PC-3 (cell line): ENCODE results near the gene TPH1. TPM values are rescaled to one million over a fixed set of nuclear protein-coding genes. Genes with fewer than 3 reads are reported as not detected.

ENCODE experiments used
- ATAC-seq: fragments of 200-7000 bp; cut with Tn5 transposase; 2 replicates; pipeline ENCODE4 v1.9.1; 2020; ENCODE audit warnings: mild to moderate bottlenecking, moderate library complexity
- BruUV-seq: library from RNA; stranded (reverse); fragments of 400-500 nt; replicated peaks from 2 replicates; lab custom pipeline; 2021; lab: Mats Ljungman, UMichigan
- CTCF ChIA-PET: fragments of 300-600 bp; sonication (Branson Sonifier 250); formaldehyde crosslinking; loops from one replicate; lab custom pipeline; 2022; ENCODE audit warnings: antibody characterized with exemption; lab: Charles Lee
- POLR2A ChIA-PET: fragments of 300-600 bp; sonication (Branson Sonifier 250); formaldehyde crosslinking; loops from one replicate; lab custom pipeline; 2022; ENCODE audit warnings: antibody characterized with exemption; ENCODE audit not compliant: unreplicated experiment; lab: Charles Lee
- DNase-seq: peaks from one replicate; pipeline ENCODE4 v3.0.0-alpha.2; 2015
- H2AFZ ChIP-seq: fragments of 300-600 bp; sonication (generic); 2 replicates; pipeline ENCODE4 v1.6.0; 2016; ENCODE audit warnings: antibody characterized with exemption, low read length
- H3F3A ChIP-seq: fragments of 300-600 bp; sonication (generic); one replicate; pipeline ENCODE4 v1.6.0; 2017; ENCODE audit warnings: antibody characterized with exemption, low read length, control low read depth, mild to moderate bottlenecking; ENCODE audit not compliant: unreplicated experiment
- H3K27ac ChIP-seq: fragments of 300-600 bp; sonication (generic); 2 replicates; pipeline ENCODE4 v1.5.1; 2016; ENCODE audit warnings: mild to moderate bottlenecking, low read length
- H3K27me3 ChIP-seq: fragments of 300-600 bp; sonication (generic); 2 replicates; pipeline ENCODE4 v1.6.1; 2016; ENCODE audit warnings: low read length, mixed read lengths
- H3K36me3 ChIP-seq: fragments of 300-600 bp; sonication (generic); 2 replicates; pipeline ENCODE4 v1.6.1; 2016; ENCODE audit warnings: low read depth, mixed run types, low read length, mixed read lengths
- H3K4me1 ChIP-seq: fragments of 300-600 bp; sonication (generic); 2 replicates; pipeline ENCODE4 v1.5.1; 2016; ENCODE audit warnings: low read length; ENCODE audit not compliant: insufficient read depth
- H3K4me2 ChIP-seq: fragments of 300-600 bp; sonication (generic); 2 replicates; pipeline ENCODE4 v1.6.0; 2016; ENCODE audit warnings: low read length
- H3K4me3 ChIP-seq: fragments of 300-600 bp; sonication (generic); 2 replicates; pipeline ENCODE4 v1.5.1; 2016; ENCODE audit warnings: mild to moderate bottlenecking, low read length, mixed read lengths
- H3K79me2 ChIP-seq: fragments of 300-600 bp; sonication (generic); 2 replicates; pipeline ENCODE4 v1.6.1; 2017; ENCODE audit warnings: low read length, mixed read lengths
- H3K9ac ChIP-seq: fragments of 300-600 bp; sonication (generic); 2 replicates; pipeline ENCODE4 v1.6.0; 2016; ENCODE audit warnings: mild to moderate bottlenecking, low read length
- H3K9me2 ChIP-seq: fragments of 300-600 bp; sonication (generic); replicated peaks from 2 replicates; pipeline ENCODE4 v1.6.1; 2016; ENCODE audit warnings: mixed run types, low read length, mixed read lengths
- H3K9me3 ChIP-seq: fragments of 300-600 bp; sonication (generic); 2 replicates; pipeline ENCODE4 v1.6.1; 2016; ENCODE audit warnings: low read length, mixed read lengths
- H4K20me1 ChIP-seq: fragments of 300-600 bp; sonication (generic); 2 replicates; pipeline ENCODE4 v1.6.1; 2016; ENCODE audit warnings: low read length, mixed read lengths
- CTCF ChIP-seq: fragments of 300-600 bp; sonication (generic); conservative IDR thresholded peaks from 2 replicates; pipeline ENCODE4 v1.5.1; 2017; ENCODE audit warnings: antibody characterized with exemption, low read depth, mild to moderate bottlenecking, low read length
- EZH2 ChIP-seq: fragments of 300-600 bp; sonication (generic); IDR thresholded peaks from one replicate; pipeline ENCODE4 v1.6.1; 2017; ENCODE audit warnings: antibody characterized with exemption, mild to moderate bottlenecking, low read length; ENCODE audit not compliant: unreplicated experiment
- EZH2phosphoT487 ChIP-seq: fragments of 300-600 bp; sonication (generic); IDR thresholded peaks from 2 replicates; pipeline ENCODE4 v1.6.1; 2018; ENCODE audit warnings: mild to moderate bottlenecking, antibody characterized with exemption, low read length, borderline replicate concordance
- intact Hi-C: fragments of 100-400 bp; cut with micrococcal nuclease; formaldehyde crosslinking; loops from 2 replicates; pipeline ENCODE4 v1.9.0; 2023
- total RNA-seq: library from RNA; depleted of rRNA; stranded (reverse); fragments of >200 nt; gene quantifications from 2 replicates; pipeline ENCODE4 v1.2.3, GENCODE V29; 2014

The TPH1 gene
- total RNA-seq, 1 experiment from 2014 or later: 0.07 TPM

GRCh38 chr11:18016789-18017188 lies 29.3 kb downstream of the TPH1 start:
- BruUV-seq: no TSS peak
- ATAC-seq: no peak
- Histone ChIP-seq H3K9me2 (no peaks in the 10 kb centered on the region), H3K4me2 (no peak overlapping the region), H3K79me2 (peaks cover 7% of the 10 kb centered on the region), H3K27ac (no peak overlapping the region), H4K20me1 (no peaks in the 10 kb centered on the region), H3K9me3 (no peaks in the 10 kb centered on the region), H2AFZ (no peak overlapping the region), H3K36me3 (no peaks in the 10 kb centered on the region), H3K4me3 (no peak overlapping the region), H3K4me1 (peaks cover 10% of the 10 kb centered on the region; the same call in 1 of the 2 replicates), H3K9ac (no peak overlapping the region), H3K27me3 (no peaks in the 10 kb centered on the region), H3F3A (no peaks in the 10 kb centered on the region)
- ChIA-PET CTCF (no interaction called here), POLR2A (no interaction called here)
- intact Hi-C loops: no loop called here
- no peak for DNase-seq
- no peak for TF ChIP-seq EZH2phosphoT487
- no peak for TF ChIP-seq CTCF
- no peak for TF ChIP-seq EZH2

GRCh38 chr11:18014876-18015275 lies 31.2 kb downstream of the TPH1 start:
- BruUV-seq: no TSS peak
- Histone ChIP-seq H3K9me3 (no peaks in the 10 kb centered on the region), H3K4me2 (no peak overlapping the region), H3K4me3 (no peak overlapping the region), H3K27me3 (no peaks in the 10 kb centered on the region), H2AFZ (no peak overlapping the region), H3K9me2 (no peaks in the 10 kb centered on the region), H3K27ac (no peak overlapping the region), H3K79me2 (peaks cover 22% of the 10 kb centered on the region), H4K20me1 (no peaks in the 10 kb centered on the region), H3K4me1 (peaks cover 15% of the 10 kb centered on the region; the same call in 1 of the 2 replicates), H3K36me3 (no peaks in the 10 kb centered on the region), H3K9ac (no peak overlapping the region), H3F3A (no peaks in the 10 kb centered on the region)
- TF ChIP-seq EZH2phosphoT487 (no peak), EZH2 (no peak), CTCF (no peak)
- DNase-seq (no peak), ATAC-seq (no peak)
- intact Hi-C loops: loop anchor here (5.0 kb wide), 1 partner anchor 92 kb away; the partner anchor contains the start of gene SAAL1
- POLR2A ChIA-PET: no interaction called here
- CTCF ChIA-PET: interaction anchor here (0.6 kb wide), 1 partner anchor 156 kb away, joined by 3 read pairs; no protein-coding TSS in a partner anchor

- POLR2A ChIA-PET: no interaction called here
- no peak overlapping the region for H3K27ac ChIP-seq
- ATAC-seq: no peak
Observed at GRCh38 chr11:18013790-18014507, 32.1 kb downstream of the TPH1 start.

More at GRCh38 chr11:18013790-18014507, 32.1 kb downstream of the TPH1 start:
- H3F3A ChIP-seq: no peaks in the 10 kb centered on the region
- CTCF ChIA-PET: no interaction called here
- no peaks in the 10 kb centered on the region for H3K27me3 ChIP-seq
- peaks cover 22% of the 10 kb centered on the region for H3K79me2 ChIP-seq
- H3K4me1 ChIP-seq: peaks cover 15% of the 10 kb centered on the region; the same call in 1 of the 2 replicates
- H3K4me2 ChIP-seq: peak overlapping the region; percentile 98
- H2AFZ ChIP-seq: peak overlapping the region; percentile 99
- no TSS peak for BruUV-seq
- no peak for TF ChIP-seq CTCF
- no peak for TF ChIP-seq EZH2
- no peak for TF ChIP-seq EZH2phosphoT487
- H3K36me3 ChIP-seq: no peaks in the 10 kb centered on the region
- no peaks in the 10 kb centered on the region for H4K20me1 ChIP-seq
- no peak for DNase-seq
- peak overlapping the region; percentile 85 for H3K4me3 ChIP-seq
- no peaks in the 10 kb centered on the region for H3K9me3 ChIP-seq
- intact Hi-C loops: loop anchor here (1.0 to 5.0 kb wide), 2 partner anchors 22 to 93 kb away; partner anchors contain the start of gene SAAL1
- H3K9me2 ChIP-seq: no peaks in the 10 kb centered on the region
- no peak overlapping the region for H3K9ac ChIP-seq
